GM23338 (cell line): ENCODE measurements around the gene FAM234A. TPM values are rescaled to one million over a fixed set of nuclear protein-coding genes. Genes with fewer than 3 reads are reported as not detected.

Experiments
- ATAC-seq: fragments of 200-7000 bp; cut with Tn5 transposase; 3 replicates; pipeline ENCODE4 v1.9.1; 2020
- DNase-seq: peaks from one replicate; pipeline ENCODE4 v3.0.0-alpha.2; 2015; ENCODE audit warnings: low spot score
- H2AFZ ChIP-seq: fragments of 200-600 bp; sonication (generic); 2 replicates; pipeline ENCODE4 v1.8.0; 2016; ENCODE audit warnings: antibody characterized with exemption, mild to moderate bottlenecking, moderate library complexity
- H3F3A ChIP-seq: fragments of 200-600 bp; sonication (generic); replicated peaks from 2 replicates; pipeline ENCODE4 v1.8.0; 2017; ENCODE audit warnings: antibody characterized with exemption, mixed run types, low read depth
- H3K27ac ChIP-seq: fragments of 200-600 bp; sonication (generic); 2 replicates; pipeline ENCODE4 v1.6.1; 2016; ENCODE audit warnings: low read depth
- H3K27me3 ChIP-seq: fragments of 200-600 bp; sonication (generic); 2 replicates; pipeline ENCODE4 v1.8.0; 2016; ENCODE audit warnings: mild to moderate bottlenecking, mixed run types, moderate library complexity; ENCODE audit not compliant: insufficient read depth
- H3K36me3 ChIP-seq: fragments of 200-600 bp; sonication (generic); 2 replicates; pipeline ENCODE4 v1.8.0; 2016; ENCODE audit warnings: mild to moderate bottlenecking; ENCODE audit not compliant: insufficient read depth
- H3K4me1 ChIP-seq: fragments of 200-600 bp; sonication (generic); 2 replicates; pipeline ENCODE4 v1.8.0; 2016; ENCODE audit warnings: mild to moderate bottlenecking, moderate library complexity; ENCODE audit not compliant: insufficient read depth
- H3K4me2 ChIP-seq: fragments of 200-600 bp; sonication (generic); 2 replicates; pipeline ENCODE4 v1.7.1; 2017; ENCODE audit warnings: mixed run types
- H3K4me3 ChIP-seq: fragments of 200-600 bp; sonication (generic); 2 replicates; pipeline ENCODE4 v1.6.1; 2016; ENCODE audit warnings: mixed run types
- H3K79me2 ChIP-seq: fragments of 200-600 bp; sonication (generic); replicated peaks from 2 replicates; pipeline ENCODE4 v1.8.0; 2017; ENCODE audit warnings: mild to moderate bottlenecking; ENCODE audit not compliant: insufficient read depth
- H3K9me2 ChIP-seq: fragments of 200-600 bp; sonication (generic); 2 replicates; pipeline ENCODE4 v1.8.0; 2017; ENCODE audit not compliant: insufficient read depth
- H4K20me1 ChIP-seq: fragments of 200-600 bp; sonication (generic); replicated peaks from 2 replicates; pipeline ENCODE4 v1.8.0; 2017; ENCODE audit warnings: mild to moderate bottlenecking; ENCODE audit not compliant: insufficient read depth
- H3K27ac Mint-ChIP-seq: 2 replicates; pipeline ENCODE4 v1.8.0; 2020; ENCODE audit warnings: inconsistent platforms, mild to moderate bottlenecking, moderate library complexity, mixed read lengths
- H3K27me3 Mint-ChIP-seq: 3 replicates; pipeline ENCODE4 v1.8.0; 2022; ENCODE audit warnings: low read depth, mild to moderate bottlenecking, moderate library complexity, mixed read lengths, inconsistent platforms; ENCODE audit not compliant: insufficient read depth, poor library complexity
- H3K36me3 Mint-ChIP-seq: 3 replicates; pipeline ENCODE4 v1.8.0; 2021; ENCODE audit warnings: low read depth, mild to moderate bottlenecking, inconsistent platforms, moderate library complexity, mixed read lengths
- H3K4me1 Mint-ChIP-seq: 3 replicates; pipeline ENCODE4 v1.8.0; 2020; ENCODE audit warnings: mild to moderate bottlenecking, inconsistent platforms, mixed read lengths
- H3K4me3 Mint-ChIP-seq: 3 replicates; pipeline ENCODE4 v1.8.0; 2021; ENCODE audit warnings: moderate library complexity, mild to moderate bottlenecking, inconsistent platforms, mixed read lengths
- H3K9me3 Mint-ChIP-seq: 3 replicates; pipeline ENCODE4 v1.8.0; 2020; ENCODE audit warnings: moderate library complexity, mild to moderate bottlenecking, inconsistent platforms, mixed read lengths
- CTCF ChIP-seq, 2 experiments: fragments of 200-600 bp in 1 of 2; sonication (generic) in 1 of 2; conservative IDR thresholded peaks; 2 replicates each; pipeline versions ENCODE4 v1.5.1 to v1.6.1; 2016 to 2017; ENCODE audit warnings: antibody characterized with exemption in 2 of 2, low read depth in 2 of 2, mild to moderate bottlenecking in 2 of 2, moderate library complexity in 1 of 2
- ETS1 ChIP-seq: IDR thresholded peaks from 2 replicates; pipeline ENCODE4 v1.6.1; 2016; ENCODE audit warnings: antibody characterized with exemption
- EZH2 ChIP-seq: fragments of 200-600 bp; sonication (generic); IDR thresholded peaks from one replicate; pipeline ENCODE4 v1.8.0; 2017; ENCODE audit warnings: antibody characterized with exemption, mild to moderate bottlenecking, low read depth; ENCODE audit not compliant: unreplicated experiment
- EZH2phosphoT487 ChIP-seq: fragments of 200-600 bp; sonication (generic); IDR thresholded peaks from one replicate; pipeline ENCODE4 v1.8.1; 2018; ENCODE audit warnings: antibody characterized with exemption; ENCODE audit not compliant: unreplicated experiment
- JUNB ChIP-seq: IDR thresholded peaks from one replicate; pipeline ENCODE4 v1.6.1; 2016; ENCODE audit warnings: antibody characterized with exemption; ENCODE audit not compliant: unreplicated experiment
- NANOG ChIP-seq: IDR thresholded peaks from 2 replicates; pipeline ENCODE4 v1.6.1; 2016; ENCODE audit warnings: antibody characterized with exemption, borderline replicate concordance
- POLR2AphosphoS5 ChIP-seq: IDR thresholded peaks from 2 replicates; pipeline ENCODE4 v1.6.1; 2016; ENCODE audit warnings: antibody characterized with exemption, low read depth
- REST ChIP-seq: IDR thresholded peaks from one replicate; pipeline ENCODE4 v1.6.1; 2018; ENCODE audit warnings: antibody characterized with exemption; ENCODE audit not compliant: unreplicated experiment
- STAT1 ChIP-seq: IDR thresholded peaks from one replicate; pipeline ENCODE4 v1.6.1; 2016; ENCODE audit warnings: antibody characterized with exemption; ENCODE audit not compliant: unreplicated experiment
- ZNF114 ChIP-seq: fragments of 250-450 bp; sonication (Bioruptor Pico); IDR thresholded peaks from 2 replicates; pipeline ENCODE4 v1.5.0; 2020; ENCODE audit warnings: mild to moderate bottlenecking, moderate library complexity
- ZNF331 ChIP-seq: fragments of 250-450 bp; sonication (Bioruptor Pico); IDR thresholded peaks from 2 replicates; pipeline ENCODE4 v1.5.0; 2020; ENCODE audit warnings: low read depth, mild to moderate bottlenecking, moderate library complexity
- polyA plus RNA-seq: library from polyadenylated mRNA; unstranded; fragments of >200 nt; fragmentation: Nextera tagmentation; extraction: Ambion mirVana; gene quantifications from 2 replicates; pipeline ENCODE4 v1.2.1, GENCODE V29; 2016
- total RNA-seq: library from RNA; depleted of rRNA; stranded (reverse); fragments of >200 nt; shearing (Covaris generic); gene quantifications from 2 replicates; pipeline ENCODE4 v1.2.3, GENCODE V29; 2014

Gene FAM234A
- total and polyA plus RNA-seq, 2 experiments from 2014 or later = 41.9 to 128 TPM

GRCh38 chr16:230949-231348 is 3.7 kb upstream of the FAM234A start (continued):
- no peak for TF ChIP-seq REST
- TF ChIP-seq CTCF (conservative IDR thresholded peaks at IDR 0.05; ENCODE audit: low read depth in 2 of 2) = no peak
- TF ChIP-seq POLR2AphosphoS5 = no peak
- TF ChIP-seq EZH2phosphoT487 = no peak
- no peak for TF ChIP-seq ZNF114
- TF ChIP-seq STAT1 = no peak
- no peak for TF ChIP-seq NANOG
- TF ChIP-seq ZNF331 (CRISPR knock-in tag) = no peak
- TF ChIP-seq ETS1 = no peak
- TF ChIP-seq EZH2 = no peak
- TF ChIP-seq JUNB = no peak

- peaks cover 11% of the 10 kb centered on the region for H3K27me3 Mint-ChIP-seq
- no peak overlapping the region for H3K4me3 Mint-ChIP-seq
- peaks cover 7% of the 10 kb centered on the region; the same call in 1 of the 2 replicates for H3F3A ChIP-seq
- no peaks in the 10 kb centered on the region for H3K27me3 ChIP-seq
- H3K27ac ChIP-seq = no peak overlapping the region
- H3K36me3 Mint-ChIP-seq = peaks cover 9% of the 10 kb centered on the region
- H3K9me2 ChIP-seq = 0 out of 2 replicates have a peak, but pooled peaks cover 6% of the 10 kb centered on the region
- no peak overlapping the region for H3K4me3 ChIP-seq
- H3K79me2 ChIP-seq = peaks cover 58% of the 10 kb centered on the region
- H3K9me3 Mint-ChIP-seq = no peaks in the 10 kb centered on the region; the same call in 2 of the 3 replicates
- ATAC-seq (no peak), DNase-seq (no peak)
- no peak overlapping the region for H3K4me2 ChIP-seq
- no peaks in the 10 kb centered on the region; the same call in 2 of the 3 replicates for H3K4me1 Mint-ChIP-seq
- H2AFZ ChIP-seq = no peak overlapping the region
- H3K4me1 ChIP-seq = no peaks in the 10 kb centered on the region
- H4K20me1 ChIP-seq = no peaks in the 10 kb centered on the region; the same call in none of the 2 replicates
- H3K36me3 ChIP-seq = no peaks in the 10 kb centered on the region
- H3K27ac Mint-ChIP-seq = no peak overlapping the region
- TF ChIP-seq NANOG (no peak), EZH2 (no peak), REST (no peak), CTCF (conservative IDR thresholded peaks at IDR 0.05; ENCODE audit: low read depth in 2 of 2) (no peak)
These were observed 5.3 kb downstream of the FAM234A start for GRCh38 chr16:239948-240277.
